ENCODE data around the gene PMAIP1.

DNA sequence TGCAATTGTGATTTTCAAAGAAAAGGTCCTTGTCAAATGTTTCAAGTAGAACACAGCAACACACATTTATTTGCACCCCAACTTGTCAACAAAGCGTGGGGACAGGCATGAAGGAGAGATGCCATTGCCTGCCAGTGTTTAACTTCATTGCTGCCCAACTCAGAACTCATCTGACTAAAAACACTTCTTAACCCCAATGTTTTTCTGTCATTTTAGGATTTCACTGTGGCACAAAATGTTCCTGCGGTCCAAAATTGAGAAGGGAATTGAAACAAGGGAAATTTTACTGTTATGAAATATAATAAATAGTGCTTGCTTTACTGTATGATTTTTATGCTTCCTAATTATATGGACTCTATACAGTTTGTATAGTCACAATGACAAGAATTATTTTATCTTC is 45.7 kb downstream of the PMAIP1 start:
- TF ChIP-seq POLR2A (IDR thresholded peaks at IDR 0.05), result no peak
- TF ChIP-seq, protein P1, sequence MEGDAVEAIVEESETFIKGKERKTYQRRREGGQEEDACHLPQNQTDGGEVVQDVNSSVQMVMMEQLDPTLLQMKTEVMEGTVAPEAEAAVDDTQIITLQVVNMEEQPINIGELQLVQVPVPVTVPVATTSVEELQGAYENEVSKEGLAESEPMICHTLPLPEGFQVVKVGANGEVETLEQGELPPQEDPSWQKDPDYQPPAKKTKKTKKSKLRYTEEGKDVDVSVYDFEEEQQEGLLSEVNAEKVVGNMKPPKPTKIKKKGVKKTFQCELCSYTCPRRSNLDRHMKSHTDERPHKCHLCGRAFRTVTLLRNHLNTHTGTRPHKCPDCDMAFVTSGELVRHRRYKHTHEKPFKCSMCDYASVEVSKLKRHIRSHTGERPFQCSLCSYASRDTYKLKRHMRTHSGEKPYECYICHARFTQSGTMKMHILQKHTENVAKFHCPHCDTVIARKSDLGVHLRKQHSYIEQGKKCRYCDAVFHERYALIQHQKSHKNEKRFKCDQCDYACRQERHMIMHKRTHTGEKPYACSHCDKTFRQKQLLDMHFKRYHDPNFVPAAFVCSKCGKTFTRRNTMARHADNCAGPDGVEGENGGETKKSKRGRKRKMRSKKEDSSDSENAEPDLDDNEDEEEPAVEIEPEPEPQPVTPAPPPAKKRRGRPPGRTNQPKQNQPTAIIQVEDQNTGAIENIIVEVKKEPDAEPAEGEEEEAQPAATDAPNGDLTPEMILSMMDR (IDR thresholded peaks at IDR 0.05), result no peak

Measured in esophagus squamous epithelium (tissue), 4 donors.